Adrenal gland (tissue), 5 donors: ENCODE results near the gene FAM50A.

ENCODE experiments used
- CTCF ChIP-seq, 6 experiments: fragments of 450-650 bp in 4 of 6; fragments of 200-600 bp in 2 of 6; sonication (generic) in 1 of 6; IDR thresholded peaks; 1 replicate in 5 of 6; 2 replicates in 1 of 6; pipeline versions ENCODE4 v1.5.1 to v1.8.0; 2016 to 2021; ENCODE audit warnings: antibody characterized with exemption in 6 of 6, mild to moderate bottlenecking in 2 of 6, moderate library complexity in 1 of 6
- POLR2A ChIP-seq, 2 donors: fragments of 450-650 bp; IDR thresholded peaks; one replicate each; pipeline ENCODE4 v1.6.1; 2017; ENCODE audit warnings: antibody characterized with exemption in 2 of 2, mild to moderate bottlenecking in 2 of 2, moderate library complexity in 1 of 2
- donor health status: DM: no; HTN: no; CAD: no.

- TF ChIP-seq POLR2A (IDR thresholded peaks at IDR 0.05) (no peak), CTCF (IDR thresholded peaks at IDR 0.05) (no peak)
These were observed 4.5 kb downstream of the FAM50A start for GRCh38 chrX:154448484-154448883.
